Mesenchymal stem cell (in vitro differentiated cells and primary cell): ENCODE measurements around the gene SLC31A1. TPM values are rescaled to one million over a fixed set of nuclear protein-coding genes. Genes with fewer than 3 reads are reported as not detected.
A peak's percentile ranks its signal among the peaks of the same experiment; 100 is the strongest.

Experiments used
- DNase-seq: peaks from one replicate; pipeline ENCODE4 v3.0.0-alpha.2; 2013
- H2AFZ ChIP-seq: one replicate; pipeline ENCODE4 v1.6.1; 2013; ENCODE audit warnings: low read depth, mild to moderate bottlenecking, control low read depth, inconsistent platforms, low read length, moderate library complexity
- H2AK5ac ChIP-seq: 2 replicates; pipeline ENCODE4 v1.6.1; 2013; ENCODE audit warnings: low read length, moderate library complexity, mild to moderate bottlenecking, inconsistent platforms; ENCODE audit not compliant: severe bottlenecking
- H2BK120ac ChIP-seq: one replicate; pipeline ENCODE4 v1.6.1; 2013; ENCODE audit warnings: low read depth, mild to moderate bottlenecking, inconsistent platforms, low read length, moderate library complexity
- H2BK12ac ChIP-seq, 2 experiments: one replicate each; pipeline ENCODE4 v1.6.1; 2013; ENCODE audit warnings: inconsistent platforms in 2 of 2, low read length in 2 of 2, mild to moderate bottlenecking in 2 of 2, moderate library complexity in 2 of 2, control low read depth in 1 of 2
- H2BK15ac ChIP-seq: one replicate; pipeline ENCODE4 v1.6.1; 2013; ENCODE audit warnings: mild to moderate bottlenecking, low read depth, inconsistent platforms; ENCODE audit not compliant: poor library complexity, severe bottlenecking
- H2BK5ac ChIP-seq: 2 replicates; pipeline ENCODE4 v1.6.1; 2013; ENCODE audit warnings: low read depth, mild to moderate bottlenecking, low read length, control low read depth, inconsistent platforms; ENCODE audit not compliant: poor library complexity, severe bottlenecking
- H3K14ac ChIP-seq, 2 experiments: one replicate each; pipeline ENCODE4 v1.6.1; 2013; ENCODE audit warnings: inconsistent platforms in 2 of 2, low read length in 2 of 2, control low read depth in 1 of 2, mild to moderate bottlenecking in 1 of 2, moderate library complexity in 1 of 2
- H3K18ac ChIP-seq, 2 experiments: one replicate each; pipeline ENCODE4 v1.6.1; 2013; ENCODE audit warnings: inconsistent platforms in 2 of 2, low read length in 2 of 2, control low read depth in 1 of 2, low read depth in 1 of 2, mild to moderate bottlenecking in 1 of 2
- H3K23ac ChIP-seq, 2 experiments: one replicate each; pipeline ENCODE4 v1.6.1; 2013; ENCODE audit warnings: inconsistent platforms in 2 of 2, low read length in 2 of 2, mild to moderate bottlenecking in 2 of 2, moderate library complexity in 2 of 2, control low read depth in 1 of 2
- H3K27ac ChIP-seq: 2 replicates; pipeline ENCODE4 v1.5.1; 2013; ENCODE audit warnings: mild to moderate bottlenecking, moderate library complexity, low read length, control low read depth, inconsistent platforms; ENCODE audit not compliant: poor library complexity, severe bottlenecking
- H3K27me3 ChIP-seq, 2 experiments: 2 replicates each; pipeline versions ENCODE4 v1.6.1 to v1.7.0; 2013; ENCODE audit warnings: low read length in 2 of 2, mild to moderate bottlenecking in 2 of 2, moderate library complexity in 2 of 2, control low read depth in 1 of 2, inconsistent platforms in 1 of 2; ENCODE audit not compliant: control insufficient read depth in 1 of 2, insufficient read depth in 1 of 2
- H3K36me3 ChIP-seq, 2 experiments: 2 replicates each; pipeline versions ENCODE4 v1.6.1 to v1.7.0; 2013; ENCODE audit warnings: low read length in 2 of 2, control low read depth in 1 of 2, inconsistent platforms in 1 of 2, low read depth in 1 of 2, mild to moderate bottlenecking in 1 of 2; ENCODE audit not compliant: insufficient read depth in 2 of 2, control insufficient read depth in 1 of 2
- H3K4ac ChIP-seq, 2 experiments: one replicate each; pipeline ENCODE4 v1.6.1; 2013; ENCODE audit warnings: inconsistent platforms in 2 of 2, low read length in 2 of 2, mild to moderate bottlenecking in 2 of 2, moderate library complexity in 2 of 2, control low read depth in 1 of 2, low read depth in 1 of 2
- H3K4me1 ChIP-seq: 2 replicates; pipeline ENCODE4 v1.6.1; 2013; ENCODE audit warnings: low read depth, low read length, control low read depth; ENCODE audit not compliant: control insufficient read depth, insufficient read depth
- H3K4me2 ChIP-seq: 2 replicates; pipeline ENCODE4 v1.6.1; 2013; ENCODE audit warnings: low read length, mild to moderate bottlenecking, inconsistent platforms; ENCODE audit not compliant: poor library complexity, severe bottlenecking
- H3K4me3 ChIP-seq, 2 experiments: 2 replicates each; pipeline versions ENCODE4 v1.5.1 to v1.7.0; 2013; ENCODE audit warnings: low read length in 2 of 2, mild to moderate bottlenecking in 2 of 2, control low read depth in 1 of 2, low read depth in 1 of 2; ENCODE audit not compliant: insufficient read depth in 1 of 2
- H3K79me1 ChIP-seq: replicated peaks from 2 replicates; pipeline ENCODE4 v1.6.1; 2013; ENCODE audit warnings: mild to moderate bottlenecking, control low read depth, low read length, inconsistent platforms; ENCODE audit not compliant: poor library complexity, severe bottlenecking
- H3K9ac ChIP-seq: 2 replicates; pipeline ENCODE4 v1.7.0; 2013; ENCODE audit warnings: mild to moderate bottlenecking, low read length, moderate library complexity
- H3K9me3 ChIP-seq: 2 replicates; pipeline ENCODE4 v1.7.0; 2013; ENCODE audit warnings: mild to moderate bottlenecking, low read length; ENCODE audit not compliant: control insufficient read depth
- H4K8ac ChIP-seq: one replicate; pipeline ENCODE4 v1.6.1; 2013; ENCODE audit warnings: inconsistent platforms, mild to moderate bottlenecking, low read length, moderate library complexity
- H4K91ac ChIP-seq: one replicate; pipeline ENCODE4 v1.6.1; 2013; ENCODE audit warnings: mild to moderate bottlenecking, low read length, inconsistent platforms
- WGBS: methylation state at CpG from one replicate; pipeline ENCODE4 v1.1.7; 2013; ENCODE audit warnings: mixed read lengths; 5-methylcytosine and 5-hydroxymethylcytosine counted together
- polyA plus RNA-seq, 2 experiments: library from polyadenylated mRNA; stranded (reverse); fragments of 200-250 nt; gene quantifications; one replicate each; pipeline ENCODE4 v1.2.3, GENCODE V29; 2013

Gene SLC31A1
- 73.5 TPM for polyA plus RNA-seq (2013, experiment 1 of 2)
- 76.5 TPM for polyA plus RNA-seq (2013, experiment 2 of 2)

- peak within 1 kb of the TSS; percentile 80 for H2BK120ac ChIP-seq
- peak within 1 kb of the TSS; percentile 96 for H3K9ac ChIP-seq
- no peaks in the 10 kb centered on the region for H3K27me3 ChIP-seq
- H3K9me3 ChIP-seq = no peaks in the 10 kb centered on the region
- peak; percentile 99 for DNase-seq
- H3K23ac ChIP-seq = peak within 1 kb of the TSS in 1 of 2 experiments; percentile 41
- H2BK5ac ChIP-seq = no peak within 1 kb of the TSS
- peak within 1 kb of the TSS; percentile 73 to 99 for H3K4ac ChIP-seq
- H2AFZ ChIP-seq = peak within 1 kb of the TSS; percentile 62
- H3K79me1 ChIP-seq = peaks cover 20% of the 10 kb centered on the region
- H3K14ac ChIP-seq = peak within 1 kb of the TSS in 1 of 2 experiments; percentile 92
- H4K91ac ChIP-seq = peak within 1 kb of the TSS; percentile 91
- H3K18ac ChIP-seq = peak within 1 kb of the TSS; percentile 96 to 98
- peak within 1 kb of the TSS; percentile 86 to 94 for H3K4me3 ChIP-seq
- peak within 1 kb of the TSS in 1 of 2 experiments; percentile 92 for H2BK12ac ChIP-seq
- H4K8ac ChIP-seq = peak within 1 kb of the TSS; percentile 76
- under 1% methylated on average over 65 of the region's 65 CpGs for WGBS
- H3K4me2 ChIP-seq = peak within 1 kb of the TSS; percentile 60
- no peaks in the 10 kb centered on the region for H3K4me1 ChIP-seq
- H3K36me3 ChIP-seq = peaks cover 0 to 12% of the 10 kb centered on the region in 2 experiments
- H2BK15ac ChIP-seq = no peak within 1 kb of the TSS
- no peak within 1 kb of the TSS for H2AK5ac ChIP-seq
- H3K27ac ChIP-seq = peak within 1 kb of the TSS; percentile 63
Measured at GRCh38 chr9:113221003-113221799, at the start of gene SLC31A1, which contains the start of gene FKBP15. Gene SLC31A1 (plus strand): TSS chr9:113221544. CDS start chr9:113256149, 34,605 bp downstream. Gene FKBP15 (minus strand): TSS chr9:113221277. CDS start chr9:113221243, 34 bp downstream.

DNA sequence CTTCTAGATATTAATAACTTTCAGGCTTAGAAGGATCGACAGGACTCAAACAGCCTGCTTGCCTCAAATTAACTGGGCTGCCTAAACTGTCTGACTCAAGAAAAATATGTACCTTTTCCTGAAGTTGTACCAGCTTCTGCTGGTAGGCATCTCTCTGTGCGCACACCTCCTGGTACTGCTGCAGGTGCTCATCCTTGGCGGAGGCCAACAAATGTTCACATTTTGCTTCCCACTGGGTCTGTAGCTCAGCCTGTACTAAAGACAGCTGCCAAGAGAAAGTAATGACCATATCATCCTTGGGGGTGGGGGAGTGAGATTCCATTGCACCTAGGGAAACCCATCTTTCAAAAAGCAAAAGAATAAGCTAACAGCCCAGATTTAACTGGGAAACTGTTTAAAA lies 48.0 kb upstream of the SLC31A1 start:
- Histone ChIP-seq H2BK12ac (no peak overlapping the region), H3K36me3 (peaks cover 48 to 89% of the 10 kb centered on the region in 2 experiments), H2BK120ac (no peak overlapping the region), H3K9ac (no peak overlapping the region), H3K27me3 (no peaks in the 10 kb centered on the region), H3K27ac (no peak overlapping the region), H3K14ac (no peak overlapping the region), H3K18ac (no peak overlapping the region), H3K4me3 (no peak overlapping the region), H3K23ac (no peak overlapping the region), H3K4ac (no peak overlapping the region), H4K8ac (no peak overlapping the region), H2AK5ac (no peak overlapping the region), H2BK15ac (no peak overlapping the region), H4K91ac (no peak overlapping the region), H3K4me1 (peaks cover 2% of the 10 kb centered on the region), H2BK5ac (no peak overlapping the region), H2AFZ (no peak overlapping the region), H3K4me2 (no peak overlapping the region), H3K79me1 (peaks cover 4% of the 10 kb centered on the region), H3K9me3 (no peaks in the 10 kb centered on the region)
- WGBS = 99% methylated on average over 3 of the region's 3 CpGs
- DNase-seq = no peak

DNA sequence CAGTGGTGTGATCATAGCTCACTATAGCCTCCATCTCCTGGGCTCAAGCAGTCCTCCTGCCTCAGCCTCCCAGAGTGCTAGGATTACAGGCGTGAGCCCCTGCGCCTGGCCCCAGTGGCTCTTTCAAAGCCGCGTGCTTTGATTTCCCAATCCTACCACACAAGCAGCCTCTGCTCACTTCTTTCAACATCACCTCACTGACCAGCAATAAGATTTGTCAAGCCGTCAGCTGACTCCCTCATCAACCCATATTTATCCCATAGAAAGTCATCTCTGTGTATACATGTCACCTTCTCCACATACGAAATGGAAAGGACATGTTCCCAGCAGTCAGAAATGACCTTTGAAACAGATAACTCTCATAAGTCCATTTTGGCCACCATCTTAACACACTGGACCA lies 44.5 kb upstream of the SLC31A1 start:
- Histone ChIP-seq H3K79me1 (peaks cover 4% of the 10 kb centered on the region), H3K27me3 (no peaks in the 10 kb centered on the region), H3K36me3 (peaks cover 20 to 81% of the 10 kb centered on the region in 2 experiments), H2AK5ac (no peak overlapping the region), H3K18ac (no peak overlapping the region), H3K4ac (no peak overlapping the region), H4K8ac (no peak overlapping the region), H4K91ac (no peak overlapping the region), H3K4me1 (peaks cover 4% of the 10 kb centered on the region), H2BK5ac (no peak overlapping the region), H2BK120ac (no peak overlapping the region), H3K4me3 (no peak overlapping the region), H3K27ac (no peak overlapping the region), H3K9me3 (no peaks in the 10 kb centered on the region), H3K9ac (no peak overlapping the region), H3K14ac (no peak overlapping the region), H3K4me2 (no peak overlapping the region), H2BK15ac (no peak overlapping the region), H2BK12ac (no peak overlapping the region), H3K23ac (no peak overlapping the region), H2AFZ (no peak overlapping the region)
- DNase-seq = no peak
- 99% methylated on average over 6 of the region's 6 CpGs for WGBS

DNA sequence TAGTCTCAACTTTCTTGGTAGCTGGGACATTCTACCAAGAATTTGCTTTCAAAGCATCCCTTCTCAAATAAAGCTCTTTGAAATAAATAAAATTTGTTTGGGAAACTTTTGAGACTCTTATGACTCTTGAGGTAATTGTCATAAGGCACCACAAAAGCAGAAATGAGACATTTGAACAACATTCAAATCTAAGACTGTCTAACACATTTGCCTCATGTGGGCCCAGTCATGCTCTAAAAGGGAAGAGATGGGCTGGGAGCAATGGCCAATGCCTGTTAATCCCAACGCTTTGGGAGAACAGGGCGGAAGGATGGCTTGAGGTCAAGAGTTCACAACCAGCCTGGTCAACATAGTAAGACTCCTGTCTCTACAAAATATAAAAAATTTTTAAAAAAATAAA lies 44.1 kb upstream of the SLC31A1 start:
- H2BK15ac ChIP-seq = no peak overlapping the region
- no peak overlapping the region for H2BK5ac ChIP-seq
- H3K27me3 ChIP-seq = no peaks in the 10 kb centered on the region
- no peak overlapping the region for H3K14ac ChIP-seq
- peaks cover 4% of the 10 kb centered on the region for H3K4me1 ChIP-seq
- no peak overlapping the region for H3K23ac ChIP-seq
- H2BK12ac ChIP-seq = no peak overlapping the region
- no peak overlapping the region for H3K18ac ChIP-seq
- WGBS = no CpG with 5 or more reads among the region's 2 CpGs
- no peak overlapping the region for H3K4me2 ChIP-seq
- peaks cover 4% of the 10 kb centered on the region for H3K79me1 ChIP-seq
- H3K9me3 ChIP-seq = no peaks in the 10 kb centered on the region
- H3K4me3 ChIP-seq = no peak overlapping the region
- no peak overlapping the region for H4K91ac ChIP-seq
- no peak overlapping the region for H3K27ac ChIP-seq
- H3K9ac ChIP-seq = no peak overlapping the region
- no peak overlapping the region for H2BK120ac ChIP-seq
- DNase-seq = no peak
- no peak overlapping the region for H2AK5ac ChIP-seq
- peaks cover 20 to 85% of the 10 kb centered on the region in 2 experiments for H3K36me3 ChIP-seq
- no peak overlapping the region for H4K8ac ChIP-seq
- H3K4ac ChIP-seq = no peak overlapping the region
- no peak overlapping the region for H2AFZ ChIP-seq
